B cell (primary cell): ENCODE measurements around the gene SRCAP. TPM values are rescaled to one million over a fixed set of nuclear protein-coding genes. Genes with fewer than 3 reads are reported as not detected.

Experiments
- ATAC-seq: fragments of 200-7000 bp; cut with Tn5 transposase; one replicate; pipeline ENCODE4 v1.10.0; 2021; ENCODE audit warnings: low read depth, mild to moderate bottlenecking, moderate number of reproducible peaks, moderate library complexity
- CTCF ChIA-PET: fragments of 350-600 bp; sonication (Branson Sonifier 250); formaldehyde crosslinking; loops from one replicate; lab custom pipeline; 2021; ENCODE audit warnings: antibody characterized with exemption, inconsistent platforms; lab: Charles Lee
- POLR2A ChIA-PET: fragments of 350-600 bp; sonication (Branson Sonifier 250); formaldehyde crosslinking; loops from one replicate; lab custom pipeline; 2021; ENCODE audit warnings: antibody characterized with exemption; lab: Charles Lee
- DNase-seq: peaks from one replicate; pipeline ENCODE4 v3.0.0; 2013
- H2AFZ ChIP-seq: 2 replicates; pipeline ENCODE4 v1.6.1; 2012; ENCODE audit warnings: mild to moderate bottlenecking, low read depth, low read length; ENCODE audit not compliant: insufficient read depth, poor library complexity, severe bottlenecking
- H3K27ac ChIP-seq, 2 donors: 1 replicate in 1 of 2; 2 replicates in 1 of 2; pipeline ENCODE4 v1.5.1; 2012 to 2013; ENCODE audit warnings: low read length in 2 of 2, mild to moderate bottlenecking in 2 of 2, moderate library complexity in 1 of 2
- H3K27me3 ChIP-seq, 4 experiments: fragments of 200-600 bp in 1 of 4; sonication (generic) in 1 of 4; replicated peaks in 1 of 4; 1 replicate in 2 of 4; 2 replicates in 2 of 4; pipeline versions ENCODE4 v1.6.1 to v1.7.0; 2013 to 2016; ENCODE audit warnings: low read length in 3 of 4, mild to moderate bottlenecking in 2 of 4, mixed read lengths in 1 of 4, moderate library complexity in 1 of 4; ENCODE audit not compliant: insufficient read depth in 4 of 4, control insufficient read depth in 3 of 4; ENCODE audit errors: control extremely low read depth in 1 of 4
- H3K36me3 ChIP-seq, 2 experiments: replicated peaks in 1 of 2; 1 replicate in 1 of 2; 2 replicates in 1 of 2; pipeline versions ENCODE4 v1.6.1 to v1.7.1; 2013; ENCODE audit warnings: low read length in 1 of 2; ENCODE audit not compliant: insufficient read depth in 2 of 2, control insufficient read depth in 1 of 2; ENCODE audit errors: control extremely low read depth in 1 of 2, extremely low read depth in 1 of 2
- H3K4me1 ChIP-seq, 2 donors: fragments of 200-600 bp in 1 of 2; sonication (generic) in 1 of 2; 1 replicate in 1 of 2; 2 replicates in 1 of 2; pipeline versions ENCODE4 v1.5.1 to v1.6.1; 2013 to 2017; ENCODE audit warnings: low read length in 2 of 2; ENCODE audit not compliant: control insufficient read depth in 2 of 2, insufficient read depth in 2 of 2
- H3K4me2 ChIP-seq: replicated peaks from 2 replicates; pipeline ENCODE3; 2012; ENCODE audit warnings: mild to moderate bottlenecking, low read depth, low read length; ENCODE audit not compliant: poor library complexity, severe bottlenecking
- H3K4me3 ChIP-seq, 5 experiments: fragments of 200-600 bp in 1 of 5; sonication (generic) in 1 of 5; 1 replicate in 3 of 5; 2 replicates in 2 of 5; pipeline versions ENCODE4 v1.5.1 to v1.7.0; 2011 to 2016; ENCODE audit warnings: low read length in 4 of 5, mild to moderate bottlenecking in 4 of 5, low read depth in 2 of 5, control low read depth in 1 of 5, moderate library complexity in 1 of 5; ENCODE audit not compliant: insufficient read depth in 1 of 5; ENCODE audit errors: control extremely low read depth in 1 of 5, extremely low read depth in 1 of 5
- H3K79me2 ChIP-seq: fragments of 200-600 bp; sonication (generic); one replicate; pipeline ENCODE4 v1.6.0; 2016; ENCODE audit warnings: low read length; ENCODE audit not compliant: control insufficient read depth, insufficient read depth
- H3K9ac ChIP-seq: fragments of 200-600 bp; sonication (generic); 2 replicates; pipeline ENCODE4 v1.6.1; 2017; ENCODE audit warnings: mild to moderate bottlenecking, low read length, moderate library complexity
- H3K9me3 ChIP-seq, 3 donors: one replicate each; pipeline versions ENCODE4 v1.6.1 to v1.7.1; 2013; ENCODE audit warnings: low read length in 2 of 3; ENCODE audit not compliant: control insufficient read depth in 2 of 3, insufficient read depth in 1 of 3; ENCODE audit errors: control extremely low read depth in 1 of 3
- H4K20me1 ChIP-seq: 2 replicates; pipeline ENCODE4 v1.6.0; 2012; ENCODE audit warnings: mild to moderate bottlenecking, low read length; ENCODE audit not compliant: insufficient read depth, control insufficient read depth, poor library complexity, severe bottlenecking
- H3K27ac Mint-ChIP-seq: one replicate; pipeline ENCODE4 v1.8.0; 2021; ENCODE audit warnings: mixed read lengths
- H3K27me3 Mint-ChIP-seq: one replicate; pipeline ENCODE4 v1.8.0; 2021; ENCODE audit warnings: mixed read lengths
- H3K4me1 Mint-ChIP-seq: one replicate; pipeline ENCODE4 v1.8.0; 2021; ENCODE audit warnings: mixed read lengths
- H3K4me3 Mint-ChIP-seq: one replicate; pipeline ENCODE4 v1.8.0; 2021; ENCODE audit warnings: mixed read lengths
- H3K9me3 Mint-ChIP-seq: one replicate; pipeline ENCODE4 v1.8.0; 2022; ENCODE audit warnings: mixed read lengths; ENCODE audit not compliant: insufficient read depth
- CTCF ChIP-seq: fragments of 200-600 bp; IDR thresholded peaks from one replicate; pipeline ENCODE4 v1.8.0; 2022; ENCODE audit warnings: antibody characterized with exemption, mild to moderate bottlenecking
- EZH2 ChIP-seq: IDR thresholded peaks from 2 replicates; pipeline ENCODE4 v1.6.1; 2012; ENCODE audit warnings: borderline replicate concordance, low read depth, mild to moderate bottlenecking, moderate library complexity, low read length; ENCODE audit not compliant: insufficient read depth, poor library complexity, severe bottlenecking
- WGBS: methylation state at CpG from one replicate; pipeline ENCODE4 v1.1.5; 2013; ENCODE audit warnings: missing lambda C conversion rate; ENCODE audit not compliant: insufficient coverage; 5-methylcytosine and 5-hydroxymethylcytosine counted together
- intact Hi-C: fragments of 100-400 bp; cut with micrococcal nuclease; formaldehyde crosslinking; loops from one replicate; pipeline ENCODE4 v1.10.0; 2022
- polyA plus RNA-seq: library from polyadenylated mRNA; depleted of rRNA; stranded (reverse); fragments of >200 nt; gene quantifications from 2 replicates; pipeline ENCODE4 v1.2.3, GENCODE V29; 2012
- total RNA-seq, 2 donors: library from RNA; stranded (reverse); fragments of 120-200 nt in 1 of 2; gene quantifications; 1 replicate in 1 of 2; 2 replicates in 1 of 2; pipeline versions ENCODE4 v1.2.3 to v1.2.4, GENCODE V29; 2013 to 2022

SRCAP gene
- total and polyA plus RNA-seq, 2 donors (not counting 1 experiment from before 2014, with no cell fraction given), result 20.9 to 145 TPM

- ATAC-seq, result no peak
- intact Hi-C loops, result no loop called here
- Mint-ChIP-seq H3K27ac (no peak overlapping the region), H3K4me1 (peaks cover 14% of the 10 kb centered on the region), H3K9me3 (no peaks in the 10 kb centered on the region), H3K4me3 (no peak overlapping the region), H3K27me3 (no peaks in the 10 kb centered on the region)
- WGBS, result 99% methylated on average over 10 of the region's 10 CpGs
- Histone ChIP-seq H3K4me3 (no peak overlapping the region), H2AFZ (no peak overlapping the region), H3K36me3 (peaks cover 3 to 67% of the 10 kb centered on the region in 2 experiments), H3K4me2 (no peak overlapping the region), H3K27me3 (no peaks in the 10 kb centered on the region), H3K9me3 (no peaks in the 10 kb centered on the region), H4K20me1 (peaks cover 50% of the 10 kb centered on the region), H3K4me1 (peaks cover 6 to 9% of the 10 kb centered on the region in 2 donors), H3K27ac (no peak overlapping the region), H3K9ac (no peak overlapping the region), H3K79me2 (peaks cover 28% of the 10 kb centered on the region)
- ChIA-PET POLR2A (no interaction called here), CTCF (interaction anchor here (1.4 kb wide), 1 partner anchor 25 kb away, joined by 3 read pairs; the partner anchor contains the start of gene PHKG2)
- TF ChIP-seq EZH2 (no peak), CTCF (no peak)
- DNase-seq, result no peak
Observed at GRCh38 chr16:30722916-30723315, 23.9 kb downstream of the SRCAP start.

GRCh38 chr16:30723725-30724355, 24.9 kb downstream of the SRCAP start:
- Histone ChIP-seq H3K27me3 (no peaks in the 10 kb centered on the region), H2AFZ (no peak overlapping the region), H3K9me3 (no peaks in the 10 kb centered on the region), H3K36me3 (peaks cover 3 to 71% of the 10 kb centered on the region in 2 experiments), H3K9ac (no peak overlapping the region), H3K27ac (no peak overlapping the region), H3K4me3 (no peak overlapping the region), H3K4me1 (peaks cover 6 to 9% of the 10 kb centered on the region in 2 donors), H3K4me2 (no peak overlapping the region), H4K20me1 (peaks cover 45% of the 10 kb centered on the region), H3K79me2 (peaks cover 22% of the 10 kb centered on the region)
- CTCF ChIA-PET, result interaction anchor here (1.4 kb wide), 1 partner anchor 24 kb away, joined by 3 read pairs; the partner anchor contains the start of gene PHKG2
- POLR2A ChIA-PET, result interaction anchor here (0.8 kb wide), 1 partner anchor 25 kb away, joined by 4 read pairs; the partner anchor contains the start of gene SRCAP
- TF ChIP-seq EZH2 (no peak), CTCF (no peak)
- Mint-ChIP-seq H3K27ac (peak overlapping the region; percentile 57), H3K27me3 (no peaks in the 10 kb centered on the region), H3K4me1 (peaks cover 14% of the 10 kb centered on the region), H3K4me3 (no peak overlapping the region), H3K9me3 (no peaks in the 10 kb centered on the region)
- WGBS, result 97% methylated on average over 12 of the region's 12 CpGs
- intact Hi-C loops, result no loop called here
- ATAC-seq, result no peak
- DNase-seq, result no peak
